ENCODE measurements around the gene INTS13.

- no peak for TF ChIP-seq GATA2 (IDR thresholded peaks at IDR 0.05; ENCODE audit: low read depth, low read length)
- no peak for TF ChIP-seq GATA3 (IDR thresholded peaks at IDR 0.05; ENCODE audit: low read depth, low read length)
These were observed 65.8 kb downstream of the INTS13 start for GRCh38 chr12:26871985-26872384.
